ENCODE measurements around the gene TEDDM1. TPM values are rescaled to one million over a fixed set of nuclear protein-coding genes. Genes with fewer than 3 reads are reported as not detected.

TEDDM1 gene
- total and polyA plus RNA-seq, 10 of the 15 experiments (the other 5 are each of a cell fraction or from before 2014, with no cell fraction given): 0.11 TPM; not detected in 9

- Histone ChIP-seq H3K36me3 (ENCODE audit: control insufficient read depth in 2 of 2, insufficient read depth in 2 of 2, low read length in 1 of 2) (peaks cover 0 to 5% of the 10 kb centered on the region in 2 experiments; a peak in 3 of 4 replicates), H3K79me2 (ENCODE audit: control insufficient read depth, insufficient read depth, low read length) (peaks cover 7% of the 10 kb centered on the region), H3K4me3 (no peak overlapping the region), H3K4me2 (ENCODE audit: control insufficient read depth, insufficient read depth) (no peak overlapping the region), H3K4me1 (ENCODE audit: control insufficient read depth, insufficient read depth, low read length) (peaks cover 11% of the 10 kb centered on the region), H4K20me1 (ENCODE audit: control insufficient read depth, insufficient read depth) (no peaks in the 10 kb centered on the region), H2AFZ (ENCODE audit: control insufficient read depth, low read depth, low read length) (no peak overlapping the region), H3K27ac (ENCODE audit: control insufficient read depth, insufficient read depth) (no peak overlapping the region), H3K9me3 (replicated peaks; ENCODE audit: control insufficient read depth, insufficient read depth, low read length) (no peaks in the 10 kb centered on the region), H3K27me3 (replicated peaks in 1 of 2; ENCODE audit: control insufficient read depth in 2 of 2, insufficient read depth in 2 of 2, low read length in 1 of 2) (no peaks in the 10 kb centered on the region), H3K9ac (ENCODE audit: control insufficient read depth, insufficient read depth, low read length) (no peak overlapping the region)
- in situ Hi-C loops (cut with MboI) (no loop called here), intact Hi-C loops (cut with micrococcal nuclease; ENCODE audit: unreplicated experiment) (no loop called here)
- ChIA-PET RAD21 (ENCODE audit: unreplicated experiment) (interaction anchor here (4.0 kb wide), 1 partner anchor 243 kb away, joined by 24 read pairs; no protein-coding TSS in a partner anchor), SMC1A (ENCODE audit: uncharacterized antibody, unreplicated experiment) (interaction anchor here (1.0 to 5.6 kb wide), 5 partner anchors 9 to 242 kb away, joined by 3 to 42 read pairs (median 4); no protein-coding TSS in a partner anchor), CTCF (interaction anchor here (1.3 to 2.8 kb wide), 2 partner anchors 9 to 244 kb away, joined by 3 to 12 read pairs; no protein-coding TSS in a partner anchor), POLR2A (no interaction called here)
- ATAC-seq (no peak), DNase-seq (ENCODE audit: low read depth, low spot score) (no peak), FAIRE-seq (no peak)
- 78% methylated on average over 5 of the region's 5 CpGs for WGBS (ENCODE audit: insufficient coverage, insufficient replicate concordance, low lambda C conversion rate, missing lambda C conversion rate)
- no peak for TF ChIP-seq SRF (IDR thresholded peaks at IDR 0.05; ENCODE audit: low read depth in 2 of 2, low read length in 2 of 2)
- no peak for TF ChIP-seq NR2F1 (conservative IDR thresholded peaks at IDR 0.05)
- no peak for TF ChIP-seq YBX1 (IDR thresholded peaks at IDR 0.05)
- TF ChIP-seq IRF4 (IDR thresholded peaks at IDR 0.05; ENCODE audit: low read depth, low read length): no peak
- no peak for TF ChIP-seq SMAD5 (IDR thresholded peaks at IDR 0.05; ENCODE audit: low read depth)
- TF ChIP-seq CEBPB (IDR thresholded peaks at IDR 0.05; ENCODE audit: borderline replicate concordance in 1 of 2, low read depth in 2 of 2, low read length in 2 of 2): no peak
- TF ChIP-seq WRNIP1 (IDR thresholded peaks at IDR 0.05; ENCODE audit: borderline replicate concordance, low read depth, low read length): no peak
- no peak for TF ChIP-seq CHD1 (IDR thresholded peaks at IDR 0.05; ENCODE audit: low read depth, low read length)
- no peak for TF ChIP-seq KAT2A (conservative IDR thresholded peaks at IDR 0.05; ENCODE audit: control insufficient read depth, low read depth, low read length)
- TF ChIP-seq RCOR1 (conservative IDR thresholded peaks at IDR 0.05; ENCODE audit: low read depth, low read length): no peak
- no peak for TF ChIP-seq ZNF622 (IDR thresholded peaks at IDR 0.05)
- BruUV-seq (replicated peaks): no TSS peak
These were observed 13.5 kb downstream of the TEDDM1 start for GRCh38 chr1:182386980-182387379.
